Stomach smooth muscle (tissue), 2 donors: ENCODE results near the gene IFNAR1.
"Not testable (repeated sequence)": the region's sequence is repeated elsewhere in the genome, so short reads cannot be mapped to it uniquely, and the experiment has no call there.

Experiments
- H3K27ac ChIP-seq: one replicate; pipeline ENCODE4 v1.7.0; 2013; ENCODE audit warnings: mild to moderate bottlenecking, low read length, inconsistent platforms
- H3K27me3 ChIP-seq, 2 donors: one replicate each; pipeline ENCODE4 v1.7.0; 2013; ENCODE audit warnings: low read length in 2 of 2; ENCODE audit not compliant: insufficient read depth in 2 of 2, control insufficient read depth in 1 of 2
- H3K36me3 ChIP-seq, 2 donors: one replicate each; pipeline ENCODE4 v1.7.0; 2013; ENCODE audit warnings: low read length in 2 of 2; ENCODE audit not compliant: control insufficient read depth in 2 of 2, insufficient read depth in 2 of 2
- H3K4me1 ChIP-seq: one replicate; pipeline ENCODE4 v1.7.0; 2013; ENCODE audit warnings: low read length; ENCODE audit not compliant: control insufficient read depth, insufficient read depth
- H3K4me3 ChIP-seq, 2 donors: one replicate each; pipeline ENCODE4 v1.7.0; 2013; ENCODE audit warnings: low read length in 2 of 2
- H3K9ac ChIP-seq, 2 donors: one replicate each; pipeline ENCODE4 v1.7.0; 2013; ENCODE audit warnings: low read length in 2 of 2, mild to moderate bottlenecking in 1 of 2
- H3K9me3 ChIP-seq, 2 donors: one replicate each; pipeline ENCODE4 v1.7.0; 2013; ENCODE audit warnings: low read length in 2 of 2; ENCODE audit not compliant: control insufficient read depth in 2 of 2
- donor health status: healthy.
- donor health status: Pancreatic carcinoma.

The IFNAR1 gene

GRCh38 chr21:33308586-33309490 lies 15.9 kb upstream of the IFNAR1 start:
- no peaks in the 10 kb centered on the region for H3K27me3 ChIP-seq
- no peaks in the 10 kb centered on the region for H3K4me1 ChIP-seq

DNA sequence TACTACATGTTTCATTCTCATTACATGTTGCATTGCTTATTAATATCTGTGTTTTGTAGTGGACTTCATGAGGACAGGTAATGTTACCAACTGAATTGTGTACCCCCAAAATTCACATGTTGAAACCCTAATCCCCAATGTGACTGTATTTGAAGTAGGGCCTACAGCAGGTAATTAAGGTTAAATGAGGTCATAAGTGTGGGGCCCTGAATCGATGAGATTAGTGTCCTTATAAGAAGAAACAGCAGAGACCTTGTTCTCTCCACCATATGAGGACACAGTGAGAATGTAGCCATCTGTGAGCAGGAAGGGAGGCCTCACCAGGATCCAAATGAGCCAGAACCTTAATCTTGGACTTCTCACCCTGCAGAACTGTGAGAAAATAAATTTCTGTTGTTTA lies 15.0 kb upstream of the IFNAR1 start:
- Histone ChIP-seq H3K4me1 (no peaks in the 10 kb centered on the region), H3K36me3 (no peaks in the 10 kb centered on the region), H3K9ac (no peak overlapping the region), H3K27me3 (no peaks in the 10 kb centered on the region), H3K9me3 (peaks cover 0 to 4% of the 10 kb centered on the region in 2 donors), H3K4me3 (no peak overlapping the region), H3K27ac (no peak overlapping the region)

More at GRCh38 chr21:33308586-33309490, 15.9 kb upstream of the IFNAR1 start:
- Histone ChIP-seq H3K36me3 (no peaks in the 10 kb centered on the region), H3K9ac (no peak overlapping the region), H3K9me3 (peaks cover 0 to 4% of the 10 kb centered on the region in 2 donors), H3K4me3 (no peak overlapping the region), H3K27ac (no peak overlapping the region)

DNA sequence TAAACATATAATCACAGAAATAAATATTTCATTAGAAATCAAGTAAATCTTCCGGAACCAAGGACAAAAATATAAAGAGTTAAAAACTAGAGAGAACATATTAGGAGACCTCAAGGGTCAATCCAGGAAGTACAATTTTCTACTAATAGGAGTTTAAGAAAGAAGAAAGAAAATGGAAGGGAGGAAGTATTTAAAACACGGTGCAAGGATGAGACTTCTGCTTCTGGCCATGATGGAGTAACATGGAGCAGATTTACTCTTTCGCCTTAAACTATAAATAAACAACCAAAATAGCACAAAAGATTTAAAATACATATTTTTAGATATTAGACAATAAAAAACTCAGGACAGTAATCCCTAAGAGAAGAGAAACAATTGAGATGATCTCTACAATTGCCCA lies 12.6 kb upstream of the IFNAR1 start:
- no peaks in the 10 kb centered on the region for H3K4me1 ChIP-seq

DNA sequence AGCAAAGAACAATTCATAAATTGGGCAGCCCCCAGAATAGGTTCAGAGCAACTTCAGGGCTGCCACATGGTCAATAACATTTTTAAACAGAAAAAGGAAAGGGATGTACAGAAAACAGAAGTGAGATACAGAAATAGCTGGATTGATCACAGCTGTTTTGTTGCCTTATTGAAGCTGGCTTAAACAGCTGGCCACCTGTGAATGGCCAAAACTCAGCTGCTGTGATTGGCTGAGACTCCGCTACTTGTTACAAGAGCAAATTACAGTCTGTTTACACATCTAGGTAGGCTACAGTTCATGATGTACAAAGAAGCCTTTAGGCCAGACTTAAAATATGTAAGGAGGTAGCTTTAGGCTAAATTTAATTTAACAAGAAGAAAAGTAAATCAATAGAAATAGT lies 11.6 kb upstream of the IFNAR1 start:
- H3K27me3 ChIP-seq: no peaks in the 10 kb centered on the region
- no peak overlapping the region for H3K27ac ChIP-seq
- no peaks in the 10 kb centered on the region for H3K36me3 ChIP-seq
- H3K9me3 ChIP-seq: peaks cover 0 to 4% of the 10 kb centered on the region in 2 donors
- H3K9ac ChIP-seq: no peak overlapping the region
- H3K4me3 ChIP-seq: no peak overlapping the region
- H3K4me1 ChIP-seq: no peaks in the 10 kb centered on the region

More for the DNA sequence above, 12.6 kb upstream of the IFNAR1 start:
- Histone ChIP-seq H3K36me3 (no peaks in the 10 kb centered on the region), H3K9me3 (peaks cover 0 to 4% of the 10 kb centered on the region in 2 donors), H3K4me3 (no peak overlapping the region), H3K27ac (no peak overlapping the region), H3K27me3 (no peaks in the 10 kb centered on the region), H3K9ac (no peak overlapping the region)

DNA sequence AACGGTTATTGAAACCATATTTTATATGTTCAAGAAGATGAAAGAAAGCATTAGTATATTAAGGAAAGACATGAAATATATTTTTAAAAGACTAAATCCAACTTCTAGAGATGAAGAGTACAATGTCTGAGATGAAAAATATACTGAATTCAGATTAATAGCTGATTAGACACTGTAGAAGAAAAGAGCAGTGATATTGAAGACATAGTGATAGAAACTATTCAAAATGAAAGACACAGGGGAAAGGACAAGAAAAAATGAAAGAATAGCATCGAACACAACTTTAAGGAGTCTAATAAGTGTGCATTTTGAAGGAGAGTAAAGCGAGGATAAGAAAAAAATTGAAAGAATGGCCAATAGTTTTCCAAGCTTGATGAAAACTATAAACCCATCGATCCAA lies 11.2 kb upstream of the IFNAR1 start:
- Histone ChIP-seq H3K4me3 (no peak overlapping the region), H3K9ac (no peak overlapping the region), H3K36me3 (no peaks in the 10 kb centered on the region), H3K27me3 (no peaks in the 10 kb centered on the region), H3K4me1 (no peaks in the 10 kb centered on the region), H3K27ac (no peak overlapping the region), H3K9me3 (peaks cover 0 to 4% of the 10 kb centered on the region in 2 donors)

DNA sequence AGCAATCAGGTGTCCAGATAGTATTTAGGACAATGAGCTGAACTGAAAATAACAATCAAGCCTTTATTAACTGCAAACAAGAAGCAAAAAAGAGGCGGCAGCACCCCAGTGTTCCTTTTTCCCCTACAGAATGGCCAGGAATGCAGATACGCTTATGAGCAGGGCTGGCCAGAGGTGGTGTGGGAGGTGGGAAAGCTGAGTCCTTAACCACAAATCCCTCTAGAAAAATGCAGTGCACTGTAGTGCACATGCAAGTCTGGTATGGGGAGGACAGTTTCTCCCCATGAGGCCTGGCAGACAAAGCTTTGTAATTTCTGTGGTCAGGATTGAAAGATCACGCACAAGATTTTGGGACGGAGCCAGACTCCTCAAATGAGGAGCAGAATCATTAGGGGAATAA lies 10.7 kb upstream of the IFNAR1 start:
- no peaks in the 10 kb centered on the region for H3K4me1 ChIP-seq
- H3K27ac ChIP-seq: no peak overlapping the region
- H3K4me3 ChIP-seq: no peak overlapping the region
- no peaks in the 10 kb centered on the region for H3K36me3 ChIP-seq
- no peak overlapping the region for H3K9ac ChIP-seq
- H3K27me3 ChIP-seq: no peaks in the 10 kb centered on the region
- H3K9me3 ChIP-seq: peaks cover 0 to 4% of the 10 kb centered on the region in 2 donors

- H3K9ac ChIP-seq: no peak overlapping the region
- no peaks in the 10 kb centered on the region for H3K9me3 ChIP-seq
- no peaks in the 10 kb centered on the region for H3K4me1 ChIP-seq
- H3K27ac ChIP-seq: no peak overlapping the region
- no peaks in the 10 kb centered on the region for H3K27me3 ChIP-seq
- H3K4me3 ChIP-seq: no peak overlapping the region
- no peaks in the 10 kb centered on the region for H3K36me3 ChIP-seq
Observed at GRCh38 chr21:33315946-33316710, 8.6 kb upstream of the IFNAR1 start.

DNA sequence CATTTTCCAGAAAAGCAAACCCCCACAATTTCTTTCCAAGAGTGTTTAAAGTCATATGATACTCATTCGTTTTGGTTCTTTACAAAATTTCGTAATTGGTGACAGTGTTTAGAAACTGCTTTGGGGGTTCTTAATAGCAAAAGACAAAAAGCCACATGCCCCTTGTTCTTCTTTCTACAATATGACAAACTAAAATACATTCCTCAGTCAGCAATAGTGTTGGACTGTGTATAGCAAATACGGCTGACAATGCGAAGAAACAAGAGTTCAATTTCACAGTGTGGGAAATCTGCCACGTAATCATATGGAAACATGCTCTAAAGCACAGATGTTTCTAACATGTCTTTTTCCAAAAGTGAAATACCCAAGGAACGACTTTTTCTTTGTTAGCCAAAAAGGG lies 7.6 kb upstream of the IFNAR1 start:
- no peak overlapping the region for H3K27ac ChIP-seq

DNA sequence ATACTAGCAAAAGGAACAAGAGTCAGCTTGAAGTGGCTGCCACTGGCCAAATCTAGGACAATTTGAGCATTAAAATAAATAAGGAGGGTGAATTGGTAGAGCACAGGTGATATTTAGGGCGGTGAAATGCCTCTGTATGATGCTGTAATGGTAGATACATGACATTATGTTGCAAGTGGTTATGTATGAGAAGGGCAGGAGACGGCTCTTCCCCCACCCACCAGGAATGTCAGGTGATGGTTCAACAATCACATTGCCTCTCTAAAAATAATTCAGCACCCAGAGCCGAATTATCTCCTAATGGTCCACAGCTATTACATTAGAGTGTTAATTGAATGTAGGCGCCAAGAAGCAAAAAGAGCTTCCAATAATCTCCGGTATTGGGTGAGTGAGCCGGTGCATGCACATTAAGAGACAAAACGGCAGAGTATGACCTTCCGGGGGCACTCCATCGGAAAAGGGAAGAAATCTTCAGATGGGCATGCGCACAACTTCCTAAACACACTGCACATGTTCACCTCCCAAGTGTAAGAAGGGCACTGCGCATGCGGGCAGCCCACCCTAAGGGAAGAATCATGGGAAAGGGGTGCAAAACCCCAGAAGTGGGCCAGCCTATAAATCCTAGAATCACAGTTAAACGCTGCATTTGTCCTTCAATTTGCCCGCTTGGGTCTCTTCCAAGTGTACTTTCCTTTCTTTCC lies 6.8 kb upstream of the IFNAR1 start:
- Histone ChIP-seq H3K4me1 (no peaks in the 10 kb centered on the region), H3K36me3 (no peaks in the 10 kb centered on the region), H3K27ac (no peak overlapping the region), H3K9me3 (no peaks in the 10 kb centered on the region), H3K27me3 (no peaks in the 10 kb centered on the region), H3K9ac (no peak overlapping the region), H3K4me3 (no peak overlapping the region)

More for the DNA sequence above, 7.6 kb upstream of the IFNAR1 start:
- Histone ChIP-seq H3K4me1 (no peaks in the 10 kb centered on the region), H3K36me3 (no peaks in the 10 kb centered on the region), H3K27me3 (no peaks in the 10 kb centered on the region), H3K9ac (no peak overlapping the region), H3K4me3 (no peak overlapping the region), H3K9me3 (no peaks in the 10 kb centered on the region)

- not testable (repeated sequence) for H3K9ac ChIP-seq, H3K27ac ChIP-seq, H3K36me3 ChIP-seq, H3K27me3 ChIP-seq, H3K4me1 ChIP-seq, H3K4me3 ChIP-seq, H3K9me3 ChIP-seq
Observed at GRCh38 chr21:33321005-33321404, 3.8 kb upstream of the IFNAR1 start.
